DOHH2 (cell line): Measurements from ENCODE around the gene WDR19.

Source experiments
- H3F3A ChIP-seq: fragments of 200-600 bp; sonication (generic), shearing (Covaris generic); 2 replicates; pipeline ENCODE4 v1.6.0; 2016; ENCODE audit warnings: antibody characterized with exemption, mild to moderate bottlenecking; ENCODE audit not compliant: control insufficient read depth, insufficient read depth
- H3K27ac ChIP-seq: fragments of 200-600 bp; sonication (generic); 2 replicates; pipeline ENCODE4 v1.5.1; 2014; ENCODE audit warnings: low read depth, mild to moderate bottlenecking, low read length, moderate library complexity
- H3K27me3 ChIP-seq: fragments of 200-600 bp; sonication (generic); 2 replicates; pipeline ENCODE4 v1.6.1; 2014; ENCODE audit warnings: mild to moderate bottlenecking, low read length, mixed read lengths; ENCODE audit not compliant: control insufficient read depth
- H3K36me3 ChIP-seq: fragments of 200-600 bp; sonication (generic); 2 replicates; pipeline ENCODE4 v1.6.1; 2014; ENCODE audit warnings: mild to moderate bottlenecking, low read length, moderate library complexity, mixed read lengths; ENCODE audit not compliant: control insufficient read depth
- H3K4me1 ChIP-seq: fragments of 200-600 bp; sonication (generic); 2 replicates; pipeline ENCODE4 v1.6.1; 2014; ENCODE audit warnings: mild to moderate bottlenecking, low read length, mixed read lengths; ENCODE audit not compliant: control insufficient read depth
- H3K4me2 ChIP-seq: fragments of 200-600 bp; sonication (generic); 2 replicates; pipeline ENCODE4 v1.6.0; 2014; ENCODE audit warnings: mild to moderate bottlenecking, low read length, moderate library complexity
- H3K4me3 ChIP-seq: fragments of 200-600 bp; sonication (generic); 2 replicates; pipeline ENCODE4 v1.5.1; 2014; ENCODE audit warnings: mild to moderate bottlenecking, low read length, mixed read lengths
- H3K79me2 ChIP-seq: fragments of 200-600 bp; sonication (generic); 2 replicates; pipeline ENCODE4 v1.6.1; 2014; ENCODE audit warnings: mild to moderate bottlenecking, low read length, mixed read lengths; ENCODE audit not compliant: control insufficient read depth
- H3K9me2 ChIP-seq: fragments of 200-600 bp; sonication (generic); replicated peaks from 2 replicates; pipeline ENCODE4 v1.6.1; 2014; ENCODE audit warnings: mild to moderate bottlenecking, low read length, mixed read lengths; ENCODE audit not compliant: control insufficient read depth
- H3K9me3 ChIP-seq: fragments of 200-600 bp; sonication (generic); 2 replicates; pipeline ENCODE4 v1.6.1; 2014; ENCODE audit warnings: antibody characterized with exemption, low read length, mixed read lengths; ENCODE audit not compliant: control insufficient read depth, insufficient read depth
- H4K20me1 ChIP-seq: fragments of 200-600 bp; sonication (generic); 2 replicates; pipeline ENCODE4 v1.6.0; 2014; ENCODE audit warnings: low read depth, mild to moderate bottlenecking, antibody characterized with exemption, low read length, moderate library complexity; ENCODE audit not compliant: control insufficient read depth, insufficient read depth
- CTCF ChIP-seq: fragments of 200-600 bp; sonication (generic); IDR thresholded peaks from one replicate; pipeline ENCODE4 v1.5.1; 2014; ENCODE audit warnings: antibody characterized with exemption, mild to moderate bottlenecking, low read depth, low read length; ENCODE audit not compliant: poor library complexity, severe bottlenecking
- EZH2phosphoT487 ChIP-seq: fragments of 200-600 bp; sonication (generic); IDR thresholded peaks from 2 replicates; pipeline ENCODE4 v1.6.1; 2017; ENCODE audit warnings: borderline replicate concordance, mild to moderate bottlenecking, antibody characterized with exemption, low read length, moderate library complexity, mixed read lengths

Gene WDR19

GRCh38 chr4:39319676-39320075 is 137.3 kb downstream of the WDR19 start:
- peaks cover 94% of the 10 kb centered on the region for H3K36me3 ChIP-seq
- no peak overlapping the region for H3K4me2 ChIP-seq
- H3K79me2 ChIP-seq: peaks cover 41% of the 10 kb centered on the region
- TF ChIP-seq CTCF (no peak), EZH2phosphoT487 (no peak)
- H3K27ac ChIP-seq: no peak overlapping the region
- 0 out of 2 replicates have a peak, but pooled peaks cover 3% of the 10 kb centered on the region for H3K4me1 ChIP-seq
- H4K20me1 ChIP-seq: no peaks in the 10 kb centered on the region; the same call in 1 of the 2 replicates
- H3K9me3 ChIP-seq: no peaks in the 10 kb centered on the region
- no peaks in the 10 kb centered on the region for H3K9me2 ChIP-seq
- peaks cover 7% of the 10 kb centered on the region for H3F3A ChIP-seq
- H3K4me3 ChIP-seq: no peak overlapping the region
- H3K27me3 ChIP-seq: no peaks in the 10 kb centered on the region

GRCh38 chr4:39320381-39321115 is 138.2 kb downstream of the WDR19 start:
- H3K9me3 ChIP-seq: no peaks in the 10 kb centered on the region
- H3K4me3 ChIP-seq: no peak overlapping the region
- TF ChIP-seq CTCF (no peak), EZH2phosphoT487 (no peak)
- H3K27me3 ChIP-seq: no peaks in the 10 kb centered on the region
- H3K79me2 ChIP-seq: peaks cover 43% of the 10 kb centered on the region
- H3K9me2 ChIP-seq: no peaks in the 10 kb centered on the region
- H3K4me1 ChIP-seq: 0 out of 2 replicates have a peak, but pooled peaks cover 3% of the 10 kb centered on the region
- H3F3A ChIP-seq: peaks cover 7% of the 10 kb centered on the region
- H3K36me3 ChIP-seq: peaks cover 94% of the 10 kb centered on the region
- no peak overlapping the region for H3K27ac ChIP-seq
- no peaks in the 10 kb centered on the region; the same call in 1 of the 2 replicates for H4K20me1 ChIP-seq
- no peak overlapping the region for H3K4me2 ChIP-seq

GRCh38 chr4:39323821-39324220 is 141.5 kb downstream of the WDR19 start:
- Histone ChIP-seq H3K27me3 (no peaks in the 10 kb centered on the region), H3K79me2 (peaks cover 65% of the 10 kb centered on the region), H3K4me1 (0 out of 2 replicates have a peak, but pooled peaks cover 3% of the 10 kb centered on the region), H3K4me3 (no peak overlapping the region), H3K9me2 (no peaks in the 10 kb centered on the region), H3F3A (peaks cover 5% of the 10 kb centered on the region), H3K27ac (no peak overlapping the region), H3K4me2 (no peak overlapping the region), H3K9me3 (no peaks in the 10 kb centered on the region), H4K20me1 (no peaks in the 10 kb centered on the region; the same call in 1 of the 2 replicates), H3K36me3 (peaks cover 95% of the 10 kb centered on the region)
- TF ChIP-seq CTCF (no peak), EZH2phosphoT487 (no peak)
